ENCODE results near the gene SLC2A11.

DNA sequence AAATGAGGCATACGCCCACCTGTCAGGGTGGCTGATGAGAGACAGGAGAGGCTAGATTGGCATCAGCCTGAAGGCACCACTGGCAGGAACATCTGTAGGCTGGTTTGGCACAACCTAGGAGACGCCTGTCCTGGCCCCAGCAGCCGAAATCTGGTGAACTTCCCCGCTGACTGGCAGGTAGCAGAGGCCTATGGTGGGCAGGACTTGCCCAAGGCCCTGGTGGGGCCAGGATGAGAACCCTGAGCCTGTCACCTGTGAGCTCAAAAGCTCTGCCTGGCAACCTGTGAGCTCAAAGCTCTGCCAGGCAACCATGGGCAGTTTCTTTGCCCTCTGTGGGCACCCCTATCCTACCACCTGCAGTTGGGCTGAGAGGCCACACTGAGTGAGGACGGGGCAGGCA lies 21.4 kb upstream of the SLC2A11 start:
- no peak for TF ChIP-seq SP1 (IDR thresholded peaks at IDR 0.05; ENCODE audit: low read depth)
- TF ChIP-seq, protein P1, sequence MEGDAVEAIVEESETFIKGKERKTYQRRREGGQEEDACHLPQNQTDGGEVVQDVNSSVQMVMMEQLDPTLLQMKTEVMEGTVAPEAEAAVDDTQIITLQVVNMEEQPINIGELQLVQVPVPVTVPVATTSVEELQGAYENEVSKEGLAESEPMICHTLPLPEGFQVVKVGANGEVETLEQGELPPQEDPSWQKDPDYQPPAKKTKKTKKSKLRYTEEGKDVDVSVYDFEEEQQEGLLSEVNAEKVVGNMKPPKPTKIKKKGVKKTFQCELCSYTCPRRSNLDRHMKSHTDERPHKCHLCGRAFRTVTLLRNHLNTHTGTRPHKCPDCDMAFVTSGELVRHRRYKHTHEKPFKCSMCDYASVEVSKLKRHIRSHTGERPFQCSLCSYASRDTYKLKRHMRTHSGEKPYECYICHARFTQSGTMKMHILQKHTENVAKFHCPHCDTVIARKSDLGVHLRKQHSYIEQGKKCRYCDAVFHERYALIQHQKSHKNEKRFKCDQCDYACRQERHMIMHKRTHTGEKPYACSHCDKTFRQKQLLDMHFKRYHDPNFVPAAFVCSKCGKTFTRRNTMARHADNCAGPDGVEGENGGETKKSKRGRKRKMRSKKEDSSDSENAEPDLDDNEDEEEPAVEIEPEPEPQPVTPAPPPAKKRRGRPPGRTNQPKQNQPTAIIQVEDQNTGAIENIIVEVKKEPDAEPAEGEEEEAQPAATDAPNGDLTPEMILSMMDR (IDR thresholded peaks at IDR 0.05 in 2 of 3, conservative IDR thresholded peaks at IDR 0.05 in 1 of 3; ENCODE audit: borderline replicate concordance in 1 of 3, insufficient read depth in 1 of 3, low read depth in 2 of 3, low read length in 2 of 3): no peak
- no peak for TF ChIP-seq POLR2A (IDR thresholded peaks at IDR 0.05; ENCODE audit: borderline replicate concordance, extremely low read depth, insufficient read depth, insufficient read length)
- TF ChIP-seq CEBPB (IDR thresholded peaks at IDR 0.05; ENCODE audit: low read depth): no peak
- TF ChIP-seq ZNF274 (IDR thresholded peaks at IDR 0.05; ENCODE audit: low read depth, low read length): no peak
- no peak for TF ChIP-seq FOSL1 (IDR thresholded peaks at IDR 0.05; ENCODE audit: low read depth)
- no peak for TF ChIP-seq CBX3 (IDR thresholded peaks at IDR 0.05; ENCODE audit: low read depth)
- no peak for TF ChIP-seq POLR2AphosphoS5 (IDR thresholded peaks at IDR 0.05; ENCODE audit: low read depth, low read length)
- TF ChIP-seq SIN3A (IDR thresholded peaks at IDR 0.05; ENCODE audit: low read depth): no peak
- TF ChIP-seq REST (IDR thresholded peaks at IDR 0.05; ENCODE audit: low read depth): no peak
- TF ChIP-seq ZFX (IDR thresholded peaks at IDR 0.05): no peak
